Daoy (cell line): Measurements from ENCODE around the gene MEA1. TPM values are rescaled to one million over a fixed set of nuclear protein-coding genes. Genes with fewer than 3 reads are reported as not detected.
"Not testable (repeated sequence)": the region's sequence is repeated elsewhere in the genome, so short reads cannot be mapped to it uniquely, and the experiment has no call there.

Source experiments
- DNase-seq: peaks from one replicate; pipeline ENCODE4 v3.0.0-alpha.2; 2015; ENCODE audit warnings: low read depth
- total RNA-seq: library from RNA; depleted of rRNA; stranded (reverse); fragments of >200 nt; shearing (Covaris generic); gene quantifications from 2 replicates; pipeline ENCODE4 v1.2.3, GENCODE V29; 2014; rRNA removed

The MEA1 gene
- 149 and 167 TPM in 2 replicates for total RNA-seq

DNA sequence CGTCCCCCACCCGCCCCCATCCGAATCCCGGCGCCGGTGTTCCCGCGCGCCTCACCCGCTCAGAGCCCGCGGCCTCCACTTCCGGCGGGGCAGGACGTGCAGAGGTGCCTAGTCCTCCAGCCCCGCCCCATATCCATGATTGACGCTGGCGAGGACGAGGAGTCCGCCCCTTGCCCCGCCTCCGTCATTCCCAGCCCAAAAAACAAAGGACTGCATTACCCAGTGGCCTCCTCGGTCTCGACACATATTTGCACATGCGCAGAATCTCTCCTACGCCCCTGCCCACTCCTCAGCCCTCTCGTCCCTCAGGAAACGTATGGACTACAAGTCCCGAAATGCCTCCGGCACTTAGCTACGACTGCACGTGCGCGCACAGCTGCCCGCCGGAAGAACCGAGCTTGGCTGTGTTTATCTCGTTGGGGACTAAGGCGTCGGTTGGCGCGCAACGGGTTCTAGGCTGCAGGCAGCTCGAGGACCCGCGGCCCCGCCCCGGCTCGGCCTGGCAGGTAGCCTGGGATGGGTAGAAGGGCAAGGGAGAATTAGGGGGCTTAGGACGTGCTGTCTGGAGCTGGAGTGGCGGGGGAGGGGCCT, at the start of gene MEA1, which contains the start of gene KLHDC3:
Gene MEA1, minus strand, starts transcription at position 104 of the 591 bp plus-strand sequence. CDS start 133 bp downstream, outside the sequence.
Gene KLHDC3, plus strand, starts transcription at position 407 of the 591 bp plus-strand sequence. CDS start 2,944 bp downstream, outside the sequence.
- peak; percentile 100 for DNase-seq

DNA sequence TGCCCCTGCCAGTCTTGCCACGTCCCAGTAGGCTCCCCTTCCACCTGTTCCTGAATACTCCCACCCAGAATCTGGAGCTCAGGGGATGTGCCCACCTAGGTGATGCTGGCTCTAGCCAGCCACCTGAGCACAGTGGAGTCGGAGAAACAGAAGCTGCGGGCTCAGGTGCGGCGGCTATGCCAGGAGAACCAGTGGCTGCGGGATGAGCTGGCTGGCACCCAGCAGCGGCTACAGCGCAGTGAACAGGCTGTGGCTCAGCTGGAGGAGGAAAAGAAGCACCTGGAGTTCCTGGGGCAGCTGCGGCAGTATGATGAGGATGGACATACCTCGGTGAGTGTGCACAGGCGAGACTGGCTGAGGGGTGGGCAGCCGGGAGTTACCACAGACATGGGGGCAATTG, 49.1 kb upstream of the MEA1 start:
- no peak for DNase-seq

DNA sequence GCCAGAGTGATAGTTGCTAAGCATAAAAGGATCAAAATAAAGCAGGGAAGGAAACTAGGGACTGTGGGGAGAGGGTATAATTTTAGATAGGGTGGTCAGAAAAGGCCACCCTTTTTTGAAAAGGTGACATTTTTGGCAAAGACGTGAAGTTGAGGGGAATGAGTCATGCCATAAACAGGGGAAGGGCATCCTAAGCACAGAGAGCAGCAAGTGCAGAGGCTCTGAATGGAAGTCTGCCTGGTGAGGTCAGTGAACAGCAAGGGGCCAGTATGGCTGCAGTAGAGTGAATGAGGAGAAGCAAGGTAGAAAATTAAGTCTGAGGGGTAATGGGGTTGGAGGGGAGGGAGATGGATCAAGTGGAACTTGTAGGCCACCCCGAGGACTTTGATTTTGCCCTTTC, 48.1 kb upstream of the MEA1 start:
- no peak for DNase-seq

DNA sequence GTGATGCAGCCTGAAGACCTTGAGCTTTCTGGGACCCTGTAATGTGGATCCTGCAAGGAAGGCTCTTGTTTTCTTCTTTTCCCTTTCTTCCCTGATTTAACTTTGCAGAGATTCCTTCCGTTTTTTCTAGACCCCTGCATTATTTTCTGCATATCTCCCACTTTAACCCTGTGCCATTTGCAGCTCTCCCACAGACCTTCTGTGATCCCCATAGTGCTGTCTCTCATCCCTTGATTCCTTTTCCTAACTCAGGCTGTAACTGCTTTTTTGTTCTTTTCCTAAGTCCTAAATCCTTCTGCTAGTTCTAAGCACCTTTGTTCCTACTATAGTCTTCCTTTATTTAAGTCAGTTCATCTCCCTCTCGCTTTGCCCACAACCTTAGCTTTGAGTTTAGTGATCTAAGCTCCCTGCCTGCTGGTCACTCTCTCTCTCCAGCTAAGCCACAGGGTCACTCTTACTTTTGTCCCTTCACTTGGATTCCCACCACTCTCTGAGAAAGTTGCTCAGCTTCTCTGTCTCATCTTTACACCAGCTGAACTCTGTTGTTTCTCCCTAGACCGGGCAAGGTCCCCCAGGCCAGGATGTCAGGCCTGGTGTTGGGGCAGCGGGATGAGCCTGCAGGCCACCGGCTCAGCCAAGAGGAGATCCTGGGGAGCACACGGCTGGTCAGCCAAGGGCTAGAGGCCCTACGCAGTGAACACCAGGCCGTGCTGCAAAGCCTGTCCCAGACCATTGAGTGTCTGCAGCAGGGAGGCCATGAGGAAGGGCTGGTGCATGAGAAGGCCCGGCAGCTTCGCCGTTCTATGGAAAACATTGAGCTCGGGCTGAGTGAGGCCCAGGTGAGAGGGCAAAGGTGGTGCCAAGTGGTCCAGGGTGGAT, 47.2 kb upstream of the MEA1 start:
- DNase-seq: no peak

DNA sequence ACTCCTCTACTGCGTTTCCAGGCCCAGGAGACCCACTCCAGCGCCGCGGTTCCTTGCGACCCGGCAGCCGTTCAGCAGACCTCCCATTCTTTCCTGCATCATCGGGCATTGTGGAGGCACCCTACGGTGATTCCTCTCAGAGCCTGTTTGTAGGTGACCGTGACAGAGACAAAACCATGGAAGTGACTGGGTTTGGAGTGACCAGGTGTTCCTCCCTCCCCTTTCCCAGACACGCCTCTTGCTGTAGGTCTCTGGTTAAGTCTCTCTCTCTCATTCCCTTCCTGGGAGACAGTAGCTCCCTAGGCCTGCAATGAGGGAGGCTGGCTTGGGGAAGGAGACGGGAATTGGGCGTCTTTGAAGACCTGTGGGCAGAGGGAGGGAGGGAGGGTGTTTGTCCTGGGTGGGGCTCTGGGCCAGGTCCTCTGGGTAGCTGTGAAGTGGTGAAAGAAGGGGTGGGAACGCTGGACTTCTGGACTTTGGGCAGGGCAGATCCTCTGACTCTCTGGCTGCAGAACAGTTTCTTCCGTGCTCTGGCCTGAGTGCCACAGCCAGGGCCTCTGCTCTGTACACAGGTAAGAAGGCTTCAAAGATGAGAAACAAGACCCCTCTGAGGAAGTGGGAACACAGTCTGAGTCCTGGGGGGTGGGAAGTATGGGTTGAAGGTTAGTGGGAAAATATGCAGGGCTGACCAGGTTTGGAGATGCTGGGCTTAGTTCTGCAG, 46.4 kb upstream of the MEA1 start:
- DNase-seq: peak; percentile 19

DNA sequence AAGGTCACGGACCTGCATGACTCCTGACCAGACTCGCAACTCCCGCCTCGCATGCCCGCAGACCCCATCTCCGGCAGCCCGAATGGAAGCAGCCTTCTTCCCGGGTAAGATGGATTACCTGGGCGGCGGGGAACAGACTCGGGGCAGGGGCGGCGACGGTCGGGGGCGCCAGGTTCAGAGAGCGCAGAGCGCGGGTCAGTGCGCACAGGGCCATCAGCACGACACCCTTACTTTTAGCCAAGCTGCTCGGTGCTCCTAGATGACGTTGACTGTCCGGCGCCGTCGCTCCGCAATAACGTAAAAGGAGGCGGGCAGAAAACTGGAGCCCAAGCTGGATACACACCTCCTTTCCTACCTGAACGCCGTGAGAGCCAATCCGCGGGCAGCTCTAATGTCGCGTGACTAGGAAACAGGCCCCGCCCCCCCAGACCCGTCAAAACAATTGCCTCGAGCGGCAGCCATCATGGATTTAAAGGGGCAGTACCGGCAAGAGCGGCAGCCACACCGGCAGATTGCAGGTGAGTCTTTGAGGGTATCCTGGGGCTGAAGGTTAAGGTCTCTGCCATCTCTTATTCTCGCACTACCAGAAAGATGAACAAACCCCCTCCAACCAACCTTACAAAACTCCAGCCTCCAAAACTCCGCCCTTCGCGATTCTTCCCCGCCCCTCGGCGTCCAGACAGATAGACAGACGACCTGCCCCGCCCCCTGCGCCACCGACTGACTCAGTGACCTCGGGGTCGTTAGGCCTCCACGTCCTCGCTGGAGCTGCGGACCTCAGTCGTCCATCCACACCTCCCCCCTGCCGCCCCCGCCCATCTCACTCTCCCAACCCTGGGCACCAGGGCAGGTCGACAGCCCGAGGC, 45.7 kb upstream of the MEA1 start, which contains the start of the genes KLC4 and MRPL2:
Gene KLC4, plus strand, starts transcription at position 464 of the 866 bp plus-strand sequence. CDS start 1,705 bp downstream, outside the sequence.
Gene MRPL2, minus strand, starts transcription at position 267 of the 866 bp plus-strand sequence. Its CDS starts 53 bp downstream, at position 214.
- peak; percentile 99 for DNase-seq

DNA sequence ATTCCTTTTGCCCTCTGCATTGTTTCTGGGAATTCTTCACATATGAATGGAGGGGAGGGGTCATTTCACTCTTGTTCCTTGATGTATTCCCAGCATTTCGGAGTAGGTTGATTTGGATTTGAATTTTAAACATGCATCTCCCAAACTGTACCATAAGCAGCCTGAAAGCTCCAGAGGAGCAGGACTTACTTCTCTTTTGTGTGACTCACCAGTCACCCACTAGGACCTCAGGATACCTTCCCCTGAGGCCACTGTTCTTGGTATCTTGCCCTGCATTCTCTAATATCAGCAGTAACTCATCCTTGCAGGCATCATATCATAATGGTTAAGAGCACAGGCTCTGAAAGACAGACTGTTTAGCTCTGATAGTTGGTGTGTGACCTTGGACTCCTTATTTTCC, 44.8 kb upstream of the MEA1 start:
- no peak for DNase-seq

DNA sequence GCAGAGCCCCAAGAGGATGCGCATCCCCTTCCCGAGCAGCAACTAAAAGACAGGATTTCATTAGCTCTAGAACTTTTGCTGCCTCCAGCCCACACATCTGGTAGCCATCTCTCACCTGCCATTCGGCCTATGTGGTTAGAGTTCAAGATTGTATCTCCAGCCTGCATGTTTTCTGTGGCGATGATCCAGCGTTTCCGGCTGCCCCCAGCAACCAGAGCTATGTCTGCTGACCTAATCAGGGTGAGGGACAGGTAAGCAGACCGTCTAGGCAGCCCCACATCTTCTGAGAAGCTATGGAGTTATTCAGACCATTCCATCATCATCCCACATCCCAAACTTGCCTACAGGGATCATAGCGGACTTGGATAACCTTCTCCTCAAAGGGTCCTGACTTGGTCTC, 42.2 kb upstream of the MEA1 start:
- DNase-seq: no peak

DNA sequence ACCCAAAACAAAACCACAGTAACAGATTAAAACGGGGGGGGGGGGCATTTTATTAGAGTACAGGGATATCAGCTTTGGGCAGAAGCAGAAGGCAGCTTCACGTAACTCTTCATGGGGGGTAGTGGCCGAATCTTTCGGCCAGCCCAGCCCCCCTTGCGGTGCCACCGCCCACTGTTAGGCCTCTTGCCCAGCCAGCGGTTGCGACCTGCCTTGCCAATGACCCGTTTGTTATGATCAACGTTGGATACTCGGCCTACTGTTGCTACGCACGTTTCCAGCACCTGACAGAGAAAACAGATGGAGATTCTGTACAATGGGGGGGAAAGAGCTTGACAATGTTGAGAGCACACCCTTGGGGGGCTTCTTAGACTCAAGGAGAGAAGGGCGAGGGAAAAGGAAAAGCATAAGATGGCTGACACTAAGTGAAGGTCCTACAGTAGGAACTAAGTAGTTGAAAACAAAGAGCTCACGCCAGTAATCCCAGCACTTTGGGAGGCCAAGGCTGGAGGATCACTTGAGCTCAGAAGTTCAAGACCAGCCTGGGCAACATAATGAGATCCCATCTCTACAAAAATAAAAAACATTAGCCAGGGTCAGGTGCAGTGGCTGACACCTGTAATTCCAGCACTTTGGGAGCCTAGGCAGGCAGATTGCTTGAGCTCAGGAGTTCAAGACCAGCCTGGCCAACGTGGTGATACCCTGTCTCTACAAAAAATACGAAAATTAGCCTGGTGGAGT, 40.6 kb upstream of the MEA1 start:
- no peak for DNase-seq

DNA sequence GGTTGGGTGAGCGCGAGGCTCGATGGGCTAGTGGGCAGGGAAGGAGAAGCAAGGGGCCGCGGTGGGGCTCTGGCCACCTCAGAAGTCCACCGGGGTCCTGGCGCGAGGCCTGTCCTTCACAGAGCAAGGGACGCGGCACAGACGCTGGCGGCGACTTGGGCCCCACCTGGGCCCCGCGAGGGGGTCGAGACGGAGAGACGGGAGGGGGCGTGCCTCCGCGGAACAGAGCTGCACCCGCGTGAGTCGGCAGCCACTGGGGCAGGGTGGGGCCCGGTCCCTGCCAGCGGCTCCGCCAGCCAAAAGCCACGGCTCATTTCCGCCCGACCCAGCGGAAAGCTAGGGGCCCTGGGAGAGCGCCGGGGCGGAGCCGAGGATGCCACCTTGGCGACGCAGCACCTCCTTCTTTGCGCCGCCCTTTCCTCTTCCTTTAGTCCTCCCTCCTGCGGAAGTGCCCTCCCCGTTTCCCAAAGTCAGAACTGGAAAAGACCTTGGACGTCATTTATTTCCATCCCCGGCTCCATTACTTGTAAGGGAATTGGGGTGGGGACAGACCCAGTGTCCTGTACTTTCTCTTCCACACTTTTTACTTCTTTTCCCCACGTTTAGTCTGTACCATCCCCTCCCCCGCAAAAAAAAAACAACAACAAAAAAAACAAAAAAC, 39.9 kb upstream of the MEA1 start, which contains the start of gene CUL7:
Gene CUL7, minus strand, starts transcription at position 307 of the 661 bp plus-strand sequence. CDS start 1,063 bp downstream, outside the sequence.
- peak; percentile 99 for DNase-seq

DNA sequence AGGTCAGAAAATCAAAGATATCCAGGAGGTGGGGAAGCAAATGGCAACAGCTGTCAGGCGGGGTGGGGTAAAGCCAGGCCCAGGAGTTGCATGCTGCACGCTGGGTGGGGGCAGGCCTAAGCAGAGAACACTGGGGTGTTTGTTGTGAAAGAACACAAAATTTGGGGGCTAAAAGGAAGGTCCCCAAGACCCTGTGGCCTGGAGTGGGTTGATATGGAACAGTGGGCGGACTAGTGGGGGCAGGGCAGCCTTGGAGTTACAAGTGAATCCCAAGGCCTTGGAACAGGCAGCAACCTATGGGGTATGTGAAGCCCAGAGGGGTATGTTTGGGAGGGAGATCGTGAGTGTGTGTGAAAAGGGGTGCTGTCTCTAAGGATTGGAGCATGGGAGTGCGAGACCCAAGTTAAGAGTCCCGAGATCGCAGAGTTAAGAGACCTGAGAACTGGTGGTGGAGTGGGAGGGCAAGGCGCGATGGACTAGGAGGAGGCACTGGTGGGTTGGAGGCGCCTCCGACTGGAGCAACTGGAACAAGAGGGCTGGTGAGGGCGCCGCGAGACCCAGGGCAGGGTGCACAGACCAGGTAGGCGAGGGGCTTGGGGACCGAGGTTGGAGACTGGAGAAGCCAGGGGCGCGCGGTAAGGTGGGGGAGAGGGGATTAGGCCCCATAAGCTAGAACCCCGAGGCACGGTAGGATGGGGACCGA, 39.2 kb upstream of the MEA1 start:
- DNase-seq: peak; percentile 41

DNA sequence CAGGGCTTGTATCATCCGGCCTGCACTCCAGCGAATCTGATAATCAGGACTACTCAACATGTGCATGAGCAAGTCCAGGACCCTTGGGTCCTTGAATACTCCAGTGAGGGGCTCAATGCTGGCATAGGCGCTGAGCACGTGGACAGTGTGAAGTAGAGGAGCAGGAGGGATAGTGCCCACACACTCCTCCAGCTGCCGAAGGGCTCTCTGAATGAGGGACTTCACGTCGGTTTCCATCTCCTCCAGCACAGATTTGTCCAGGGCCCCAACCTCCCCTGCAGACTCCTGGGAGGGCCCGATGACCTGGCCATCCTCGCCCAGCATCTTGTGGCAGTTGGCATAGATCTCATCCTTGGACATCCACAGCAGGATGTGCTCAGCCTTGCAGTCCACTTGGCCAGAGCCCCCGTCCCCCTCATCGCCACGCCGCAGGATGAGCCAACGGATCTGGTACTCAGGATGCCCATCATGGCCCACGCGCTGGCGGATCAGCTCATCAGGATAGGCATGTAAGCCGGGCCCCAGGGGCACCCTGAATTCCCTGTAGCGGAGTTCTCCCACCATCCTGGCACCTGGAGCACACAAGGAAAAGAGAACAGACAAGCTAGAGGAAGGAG, 38.6 kb upstream of the MEA1 start:
- no peak for DNase-seq

DNA sequence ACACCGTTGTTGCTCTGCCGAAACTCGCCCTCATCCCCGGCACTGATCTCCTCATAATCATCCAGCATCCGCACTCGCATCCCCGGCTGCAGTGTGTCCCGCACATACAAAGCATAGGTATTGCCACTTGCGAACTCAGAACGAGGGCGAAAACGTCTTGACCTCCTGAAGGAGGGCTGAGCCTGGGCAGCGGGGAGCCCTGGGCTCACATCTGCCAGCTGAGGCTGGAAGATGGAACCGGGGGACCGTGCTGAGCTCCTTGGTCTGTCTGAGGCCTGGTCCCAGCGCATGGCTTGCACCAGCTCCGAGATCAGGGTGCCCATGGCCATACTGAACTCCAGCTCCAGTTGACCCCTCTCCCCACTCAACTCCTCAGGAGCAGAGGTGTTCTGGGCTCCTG, 37.2 kb upstream of the MEA1 start:
- DNase-seq: no peak

DNA sequence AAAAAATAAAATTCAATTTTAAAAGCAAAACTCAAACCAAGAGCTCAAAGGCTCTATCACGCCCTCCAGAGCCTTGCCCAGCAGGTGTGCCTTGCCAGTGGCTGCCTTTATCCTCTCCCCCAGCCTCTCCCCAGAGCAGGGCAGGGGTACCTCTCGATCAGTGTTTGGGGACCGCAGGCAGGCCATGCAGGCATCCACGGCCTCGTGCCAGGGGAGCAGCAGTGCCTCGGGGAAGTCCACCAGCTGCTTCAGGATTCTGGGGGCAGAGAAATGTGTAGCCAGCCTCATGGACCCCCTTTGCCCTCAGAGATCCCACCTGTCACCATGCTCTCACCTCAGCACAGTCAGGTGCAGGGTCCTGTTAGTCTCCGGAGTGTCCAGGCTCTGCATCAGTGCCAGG, 34.3 kb upstream of the MEA1 start:
- DNase-seq: no peak

DNA sequence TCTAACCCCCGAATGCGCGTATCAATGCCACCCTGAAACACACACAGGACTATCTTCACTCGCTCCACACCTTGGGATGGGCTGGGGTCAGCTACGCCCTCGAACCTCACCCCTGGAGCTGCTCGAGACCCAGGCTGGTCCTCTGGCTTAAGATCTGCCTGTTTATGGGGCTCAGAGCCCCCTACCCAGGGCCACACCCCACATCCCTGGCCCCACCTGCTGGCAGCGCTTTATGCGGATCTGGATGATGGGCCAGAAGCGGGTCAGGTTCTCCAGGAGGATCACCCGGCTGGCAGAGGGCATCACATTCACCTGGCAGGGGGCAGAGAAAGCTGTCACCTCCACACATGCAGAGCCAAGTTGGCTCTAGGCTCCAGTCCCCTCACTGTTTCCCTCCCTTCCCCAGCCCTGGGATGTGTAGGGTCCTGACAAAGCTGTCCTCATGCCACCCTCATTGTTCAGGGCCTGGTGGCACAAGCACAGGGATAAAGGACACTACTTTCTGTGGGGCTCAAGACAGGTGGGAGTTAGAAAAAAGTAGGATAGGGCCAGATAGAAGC, 31.7 kb upstream of the MEA1 start:
- DNase-seq: no peak

DNA sequence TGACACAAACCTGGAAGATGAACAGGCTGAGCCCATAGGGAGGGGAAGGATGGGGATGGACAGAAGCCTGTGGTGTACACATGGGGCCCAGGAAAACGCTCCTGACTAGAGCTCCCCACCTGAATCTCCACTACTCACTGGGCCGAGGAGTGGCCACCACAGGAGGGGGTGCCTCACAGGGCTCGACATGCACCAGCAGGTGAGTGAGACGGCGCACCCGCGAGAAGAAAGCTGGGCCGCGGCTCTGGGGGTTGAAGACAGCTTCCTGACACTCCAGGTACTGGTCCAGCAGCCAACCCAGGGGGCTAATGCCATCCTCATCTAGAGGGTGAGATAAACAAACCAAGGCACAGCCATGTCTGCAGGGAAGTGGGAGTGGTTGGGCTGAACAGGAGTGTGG, 29.6 kb upstream of the MEA1 start:
- no peak for DNase-seq

DNA sequence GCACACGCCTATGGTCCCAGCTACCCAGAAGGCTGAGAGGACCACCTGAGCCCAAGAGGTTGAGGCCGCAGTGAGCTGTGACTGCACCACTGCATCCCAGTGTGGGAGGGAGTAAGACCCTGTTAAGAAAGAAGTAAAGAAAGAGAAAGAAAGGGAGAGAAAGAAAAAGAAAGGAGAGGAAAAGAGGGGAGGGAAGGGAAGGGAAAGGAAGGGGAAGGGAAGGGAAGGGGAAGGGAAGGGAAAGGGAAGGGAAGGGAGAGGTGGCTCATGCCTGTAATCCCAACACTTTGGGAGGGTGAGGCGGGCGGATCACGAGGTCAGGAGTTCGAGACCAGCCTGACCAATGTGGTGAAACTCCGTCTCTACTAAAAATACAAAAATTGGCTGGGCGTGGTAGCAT, 27.7 kb upstream of the MEA1 start:
- not testable (repeated sequence) for DNase-seq

DNA sequence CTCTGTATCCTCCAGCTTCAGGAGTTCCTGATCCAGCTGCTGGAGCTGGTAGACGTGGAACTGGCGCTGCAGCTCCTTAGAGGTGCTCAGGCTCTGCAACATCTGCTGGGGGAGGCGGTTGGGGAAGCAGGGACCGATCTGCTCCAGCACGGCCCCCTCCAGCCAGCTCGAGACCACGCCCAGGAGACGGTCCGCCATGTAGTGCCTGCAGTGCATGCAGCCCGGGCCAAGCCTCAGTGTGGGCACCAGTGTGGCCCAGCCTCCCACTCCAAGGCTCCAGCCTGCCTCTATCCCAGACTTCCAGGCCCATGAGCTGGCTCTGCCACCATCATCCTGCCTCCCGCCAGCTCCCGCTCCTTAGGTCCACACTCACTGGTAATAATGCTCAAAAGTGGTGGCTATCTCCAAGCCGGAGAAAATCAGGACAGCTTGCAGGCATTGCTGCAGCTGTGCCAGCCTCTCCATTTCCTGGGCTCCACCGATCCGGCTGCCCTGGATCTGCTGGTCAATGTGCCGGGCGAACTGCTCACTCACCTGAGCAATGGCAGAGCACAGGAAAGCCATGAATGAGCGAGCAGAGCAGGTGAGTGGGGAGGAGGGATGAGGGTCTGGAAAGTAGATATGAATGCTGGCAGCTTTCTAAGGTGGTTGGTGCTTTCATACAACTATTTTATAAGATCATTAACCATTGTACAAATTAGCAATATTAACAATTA, 27.0 kb upstream of the MEA1 start:
- DNase-seq: no peak
